Forelimb muscle (tissue), 1 donor: ENCODE results near the gene NPTXR. TPM values are rescaled to one million over a fixed set of nuclear protein-coding genes. Genes with fewer than 3 reads are reported as not detected.
"Not testable (repeated sequence)": the region's sequence is repeated elsewhere in the genome, so short reads cannot be mapped to it uniquely, and the experiment has no call there.

Experiments used
- DNase-seq: peaks from one replicate; pipeline ENCODE4 v3.0.0-alpha.2; 2013; ENCODE audit warnings: low read depth
- polyA plus RNA-seq: library from polyadenylated mRNA; unstranded; fragments of 120-200 nt; gene quantifications from one replicate; pipeline ENCODE4 v1.2.1, GENCODE V29; 2013; ENCODE audit not compliant: insufficient read length

Gene NPTXR
- polyA plus RNA-seq, 1 donor: 4.9 TPM

GRCh38 chr22:38868886-38869381 lies 25.1 kb upstream of the NPTXR start:
- no peak for DNase-seq

DNA sequence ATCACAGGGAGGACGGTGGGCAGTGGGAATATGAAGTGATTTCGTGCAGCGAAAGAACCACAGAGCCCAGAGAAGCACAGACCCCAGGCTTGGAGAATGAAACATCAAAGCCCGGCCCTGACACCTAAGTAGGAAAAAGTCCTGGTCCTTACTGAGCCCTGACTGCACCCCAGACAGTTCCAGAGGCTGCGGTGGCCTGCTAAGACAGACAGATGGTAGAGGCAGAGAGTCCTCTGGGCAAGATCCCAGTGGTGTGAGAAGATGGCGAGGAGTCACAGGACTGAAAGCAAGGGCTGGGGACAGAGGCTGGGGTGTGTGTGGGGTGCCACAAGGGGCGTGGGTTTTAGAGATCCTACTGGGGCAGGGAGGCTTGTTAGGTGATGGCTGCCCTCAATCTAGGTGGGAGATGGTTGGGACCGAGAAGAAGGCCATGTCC lies 24.5 kb upstream of the NPTXR start:
- no peak for DNase-seq

DNA sequence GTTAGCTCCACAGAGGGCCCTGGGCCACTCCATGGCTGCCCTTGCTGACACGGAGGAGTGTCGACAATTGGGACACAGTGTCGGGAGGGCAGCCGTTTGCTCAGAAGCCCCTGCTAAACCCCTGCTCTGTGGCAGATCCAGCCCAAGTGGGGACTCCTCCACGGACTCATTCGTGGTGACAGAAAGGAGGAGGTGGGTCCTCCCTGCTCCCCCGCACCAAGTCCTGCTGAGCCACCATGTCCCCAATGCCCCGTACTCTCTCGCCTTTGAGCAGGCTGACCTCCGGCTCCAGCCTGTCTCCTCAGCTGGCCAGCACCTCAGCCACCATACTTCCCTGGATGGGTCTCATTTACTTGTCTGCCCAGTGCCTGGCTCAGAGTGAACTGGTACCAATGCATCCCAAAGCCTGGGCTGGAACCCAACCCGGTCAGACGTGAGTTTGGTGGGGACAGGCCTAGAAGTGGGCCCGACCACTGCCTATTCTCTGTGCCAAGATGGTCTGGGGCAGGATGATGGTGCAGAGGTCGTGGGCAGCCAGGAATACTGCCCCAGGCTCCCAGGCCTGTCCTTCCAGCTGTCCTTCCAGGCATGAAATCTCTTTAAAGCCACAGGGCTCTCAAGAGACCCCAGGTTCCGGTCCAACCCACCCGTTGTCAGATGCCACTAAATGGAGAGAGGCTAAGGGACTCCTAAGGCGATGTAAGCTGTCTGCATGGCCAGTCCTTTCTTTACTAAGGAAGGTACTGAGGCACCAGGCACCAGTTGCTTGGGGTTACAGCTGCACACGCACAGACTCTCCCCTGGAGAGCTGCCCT lies 23.9 kb upstream of the NPTXR start:
- no peak for DNase-seq

DNA sequence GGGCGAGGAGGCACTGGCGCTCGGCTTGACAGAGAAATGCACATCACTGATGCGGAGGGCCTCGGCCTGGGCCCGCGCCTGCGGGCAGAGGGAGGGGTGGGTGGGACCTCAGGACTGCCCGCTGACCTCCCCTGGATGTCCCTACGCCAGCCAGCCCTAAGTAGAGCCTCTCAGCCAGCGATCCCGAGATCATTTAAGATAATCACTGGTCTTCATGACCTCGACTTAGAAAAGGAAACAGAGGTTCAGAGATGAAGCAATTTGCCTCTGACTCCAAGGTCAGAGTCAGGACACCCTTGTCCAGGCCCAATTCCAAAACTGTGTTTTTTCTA lies 23.3 kb upstream of the NPTXR start:
- no peak for DNase-seq

DNA sequence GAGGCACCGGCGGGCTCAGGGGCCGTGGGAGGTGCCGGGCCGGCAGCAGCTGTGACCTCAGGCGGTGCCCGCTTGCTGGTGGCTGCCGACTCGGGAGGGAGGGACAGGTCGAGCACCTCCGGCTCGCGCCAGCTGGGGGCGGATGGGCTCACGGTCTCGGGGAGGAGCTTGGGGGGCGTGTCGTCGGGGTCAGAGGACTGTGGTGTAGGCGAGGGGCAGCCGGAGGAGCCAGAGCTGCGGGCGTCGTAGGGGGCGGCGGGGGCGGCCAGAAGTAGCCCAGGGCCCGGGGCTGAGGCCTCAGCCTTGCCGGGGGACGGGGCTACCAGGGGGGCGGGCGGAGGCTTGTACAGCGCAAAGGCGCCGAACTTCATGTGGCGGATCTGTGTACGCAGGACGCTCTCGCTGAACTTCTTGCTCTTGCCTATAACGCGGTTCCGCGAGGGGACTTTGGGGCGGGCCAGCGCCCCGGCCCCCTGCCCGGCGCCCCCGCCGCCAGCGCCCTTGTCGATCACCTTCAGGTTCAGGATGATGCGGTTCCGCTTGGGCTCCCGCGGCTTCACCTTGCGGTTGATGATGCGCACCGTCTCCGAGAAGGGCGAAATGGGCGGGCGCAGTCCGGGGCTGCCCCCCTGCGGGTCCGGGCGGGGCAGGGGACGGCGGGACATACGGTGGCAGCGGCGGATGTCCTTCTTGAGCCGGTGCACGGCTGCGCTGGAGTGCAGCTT lies 22.7 kb upstream of the NPTXR start:
- DNase-seq: no peak

DNA sequence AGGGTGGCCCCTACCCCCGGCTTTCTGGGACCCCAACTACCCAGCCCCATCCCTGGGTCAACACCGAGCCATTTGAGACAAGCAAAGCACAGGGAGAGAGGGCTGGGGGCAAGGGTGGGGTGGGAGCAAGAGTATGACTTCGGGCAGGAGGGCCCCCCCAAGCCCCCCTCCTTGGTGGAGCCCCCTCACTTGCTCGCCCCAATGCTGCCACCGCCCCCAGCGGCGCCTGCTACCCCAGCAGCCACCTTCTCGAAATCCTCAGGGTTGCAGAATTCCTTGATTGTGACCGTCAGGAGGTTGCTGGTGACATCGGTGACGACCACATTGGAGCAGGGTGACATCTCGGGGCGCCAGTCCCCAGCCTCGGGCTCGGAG lies 22.2 kb upstream of the NPTXR start:
- DNase-seq: no peak

GRCh38 chr22:38865201-38866023 lies 21.6 kb upstream of the NPTXR start:
- no peak for DNase-seq

GRCh38 chr22:38864361-38865191 lies 20.7 kb upstream of the NPTXR start:
- DNase-seq: no peak

DNA sequence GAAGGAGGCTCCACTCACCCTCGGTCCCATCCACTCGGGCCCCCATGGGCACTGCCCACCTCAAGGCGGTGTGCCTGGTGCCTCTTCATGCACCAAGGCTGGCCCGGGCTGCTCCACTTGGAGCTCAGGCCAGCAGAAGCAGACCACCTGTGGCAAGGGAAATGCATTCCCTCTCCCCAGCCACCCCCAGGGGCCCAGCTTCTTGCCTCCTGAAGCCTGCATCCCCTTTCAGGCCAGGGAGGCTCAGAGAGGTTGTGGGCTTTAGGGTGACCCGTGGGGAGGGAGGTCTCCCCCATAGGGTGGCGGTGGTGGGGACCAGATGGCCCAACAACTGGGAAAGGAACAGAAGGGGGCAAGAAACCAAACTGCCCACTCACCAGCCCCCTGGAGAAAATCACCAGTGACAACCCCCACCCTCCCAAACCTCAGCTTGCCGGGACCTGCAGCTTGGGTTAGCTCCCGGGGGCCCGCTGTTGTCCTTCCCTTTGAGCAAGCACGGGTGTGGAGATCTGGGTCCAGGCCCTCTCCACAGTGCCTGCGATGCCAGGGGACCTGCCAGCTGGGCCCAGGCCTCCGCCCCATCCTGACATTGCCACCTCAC lies 19.8 kb upstream of the NPTXR start:
- no peak for DNase-seq

DNA sequence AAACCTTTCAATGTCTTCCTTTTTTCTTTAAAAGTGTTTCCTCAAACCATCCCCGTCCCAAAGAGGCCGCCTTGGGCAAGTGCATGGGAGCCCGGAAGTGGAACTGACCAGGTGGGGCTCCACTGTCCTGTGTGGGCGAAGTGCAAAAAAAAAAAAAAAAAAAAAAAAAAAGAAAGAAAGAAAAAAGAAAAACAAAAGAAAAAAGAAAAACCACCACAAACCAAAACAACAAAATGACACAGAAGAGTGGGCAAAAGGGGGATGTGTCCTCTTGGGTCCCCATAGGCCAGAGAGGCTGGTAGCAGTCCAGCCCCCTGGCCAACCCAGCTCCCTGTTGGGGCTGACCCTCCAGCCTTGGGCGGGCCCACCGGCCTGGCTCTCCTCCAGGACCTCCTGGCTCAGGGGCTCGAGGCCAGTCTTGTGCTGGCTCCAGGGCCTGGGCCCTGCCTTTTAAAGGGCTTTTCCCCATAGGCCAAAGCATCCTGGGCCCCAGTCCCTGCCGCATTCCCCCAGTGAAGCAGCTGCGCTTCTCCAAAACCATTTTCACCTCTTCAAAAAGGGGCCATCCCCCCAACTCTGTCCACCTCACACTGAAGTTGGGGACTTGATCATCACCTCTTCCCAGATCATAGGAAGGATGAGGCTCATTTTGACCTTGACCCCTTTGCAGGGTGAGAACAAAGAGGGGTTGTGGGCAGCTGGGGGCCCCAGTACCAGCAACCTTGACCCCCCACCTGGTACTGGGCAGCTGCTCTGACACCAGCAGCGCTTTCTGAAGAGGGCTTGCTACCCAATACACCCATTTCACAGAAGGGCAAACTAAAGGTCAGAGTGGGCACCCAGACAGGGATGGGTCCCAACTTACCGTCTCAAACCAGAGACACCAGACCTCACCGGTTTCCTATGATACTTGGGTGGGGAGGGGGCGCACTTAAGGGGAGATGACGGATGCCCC lies 18.8 kb upstream of the NPTXR start:
- DNase-seq: no peak

DNA sequence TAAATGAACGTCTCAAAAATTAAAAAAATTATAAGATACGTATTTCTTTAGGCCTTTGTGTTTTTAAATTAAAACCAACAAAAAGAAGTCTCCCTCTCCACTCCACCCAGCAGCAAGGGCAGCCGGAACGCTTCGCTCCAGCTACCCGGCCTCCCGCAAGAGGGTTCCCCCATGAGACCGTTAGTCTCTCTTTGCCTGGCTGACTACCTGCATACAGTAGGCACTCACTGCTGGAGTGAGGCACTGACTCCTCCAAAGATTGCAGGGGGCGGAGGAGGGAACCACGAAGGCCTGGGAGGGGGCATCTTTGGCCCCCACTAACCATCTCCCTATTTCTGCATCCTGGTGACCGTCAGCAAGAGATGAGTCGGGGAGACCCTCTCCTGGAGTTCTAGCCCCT lies 18.1 kb upstream of the NPTXR start:
- DNase-seq: no peak

GRCh38 chr22:38861170-38861876 lies 17.5 kb upstream of the NPTXR start:
- DNase-seq: no peak

DNA sequence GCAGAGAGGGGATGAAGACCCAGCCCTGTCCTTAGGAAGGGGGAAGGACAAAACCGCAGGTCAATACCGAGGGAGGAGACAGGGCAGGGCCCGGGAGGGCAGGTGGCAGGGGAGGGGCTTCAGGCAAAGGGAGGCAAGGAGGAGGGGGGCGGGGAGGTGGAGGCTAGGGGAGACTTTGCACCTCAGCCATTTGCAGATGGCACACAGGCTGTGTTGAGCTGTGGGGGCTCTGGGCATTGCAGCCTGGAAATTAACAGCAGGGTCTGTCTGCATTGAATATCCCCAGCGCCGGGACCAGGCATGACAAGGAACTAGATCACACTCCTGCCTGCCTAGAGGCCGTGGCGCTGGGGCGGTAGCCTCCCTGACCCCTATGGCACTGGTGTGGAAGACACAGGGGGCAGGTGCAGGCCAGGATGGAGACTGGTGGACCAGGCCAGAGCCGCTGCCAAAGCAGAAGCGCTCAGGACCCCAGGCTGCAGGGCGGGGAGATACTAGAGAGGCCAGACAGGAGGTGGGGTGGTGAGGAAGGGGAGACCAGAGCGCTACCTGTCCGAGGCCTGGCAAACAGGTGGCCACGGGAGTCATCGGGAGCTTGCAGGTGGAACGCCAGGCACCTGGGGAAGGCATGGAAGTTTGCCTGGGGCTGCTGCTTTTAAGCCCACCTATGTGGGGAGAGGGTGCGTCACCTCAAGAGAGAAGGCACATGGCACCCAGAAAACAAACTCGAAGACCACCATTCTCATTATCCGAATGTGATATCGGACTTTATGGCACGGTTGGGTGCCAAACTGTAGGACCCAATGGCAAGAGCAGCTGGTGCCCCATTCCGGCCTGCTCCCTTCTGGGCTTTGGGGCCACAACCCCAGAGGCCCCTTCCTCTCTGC lies 16.7 kb upstream of the NPTXR start:
- DNase-seq: no peak

DNA sequence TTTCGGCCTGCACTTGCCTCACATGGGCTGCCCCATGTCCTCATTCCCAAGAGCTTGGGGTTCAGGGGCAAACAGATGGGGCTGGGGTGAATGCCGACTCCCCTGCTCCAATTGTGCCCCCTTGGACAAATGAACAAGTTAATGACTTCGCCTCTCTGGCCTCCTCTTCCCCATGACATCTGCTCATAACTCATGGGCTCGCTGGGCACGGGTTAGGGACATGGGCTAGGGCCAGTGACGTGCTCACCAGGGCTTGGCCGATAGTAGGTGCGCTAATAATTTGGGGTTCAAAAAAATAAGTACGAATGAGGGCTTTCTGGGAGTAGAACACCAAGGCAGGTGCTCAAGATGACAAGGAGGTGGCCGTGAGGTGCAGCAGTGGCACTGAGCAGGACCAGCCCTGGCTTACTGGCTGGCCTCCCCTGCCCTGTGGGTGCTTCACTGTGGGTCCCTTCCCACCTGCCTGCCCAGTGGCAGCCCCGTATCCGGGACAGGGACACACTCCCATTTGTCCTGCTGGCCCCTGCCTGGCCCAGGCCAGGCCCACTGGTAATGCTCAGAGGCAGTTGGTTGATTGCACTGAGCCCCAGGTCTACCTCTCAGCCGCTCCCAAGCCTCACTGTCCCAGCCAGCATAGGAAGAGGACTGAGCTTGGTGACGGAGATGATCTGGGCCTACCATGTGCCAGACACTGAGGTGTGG lies 15.9 kb upstream of the NPTXR start:
- no peak for DNase-seq

DNA sequence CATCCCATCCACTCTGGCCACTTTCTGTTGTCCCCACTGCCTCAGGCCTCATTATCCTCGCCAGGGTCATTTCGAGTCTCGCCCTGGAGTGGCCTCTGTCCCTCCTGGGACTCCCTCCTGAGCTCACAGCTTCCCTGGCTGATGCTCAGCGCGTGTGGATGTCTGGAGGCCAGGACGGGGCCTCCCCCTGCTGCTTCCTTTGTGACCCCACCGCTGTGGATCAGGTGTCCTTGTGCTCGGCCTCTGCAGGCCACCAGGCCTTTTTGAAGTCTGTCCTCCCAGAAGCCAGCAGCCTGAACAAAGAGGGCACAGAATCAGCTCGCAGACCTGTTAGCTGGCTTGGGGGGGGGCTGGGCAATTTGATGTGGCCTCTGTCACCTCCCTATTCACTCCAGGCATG lies 14.7 kb upstream of the NPTXR start:
- no peak for DNase-seq

DNA sequence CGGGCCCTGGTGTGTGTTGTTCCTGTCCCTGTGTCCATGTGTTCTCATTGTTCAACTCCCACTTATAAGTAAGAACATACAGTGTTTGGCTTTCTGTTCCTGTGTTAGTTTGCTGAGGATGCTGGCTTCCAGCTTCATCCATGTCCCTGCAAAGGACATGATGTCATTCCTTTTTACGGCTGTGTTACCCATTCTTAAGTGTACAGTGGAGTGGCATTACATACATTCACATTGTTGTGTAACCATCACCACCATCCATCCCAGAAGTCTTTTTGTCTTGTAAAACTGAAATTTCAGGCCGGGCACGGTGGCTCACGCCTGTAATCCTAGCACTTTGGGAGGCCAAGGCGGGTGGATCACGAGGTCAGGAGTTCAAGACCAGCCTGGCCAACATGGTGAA lies 10.6 kb upstream of the NPTXR start:
- DNase-seq: not testable (repeated sequence)

GRCh38 chr22:38853883-38854282 lies 10.1 kb upstream of the NPTXR start:
- DNase-seq: not testable (repeated sequence)
